Activated CD8-positive, alpha-beta memory T cell treated with anti-CD3 and anti-CD28 coated beads, Interleukin-2, amount 50 U/mL, for 4 hours (primary cell): ENCODE results near the gene SOCS3.
A peak's percentile ranks its signal among the peaks of the same experiment; 100 is the strongest.
"Not testable (repeated sequence)": the region's sequence is repeated elsewhere in the genome, so short reads cannot be mapped to it uniquely, and the experiment has no call there.

Source experiments
- DNase-seq: peaks from one replicate; pipeline ENCODE4 v3.0.0-alpha.2; 2020

The SOCS3 gene

DNA sequence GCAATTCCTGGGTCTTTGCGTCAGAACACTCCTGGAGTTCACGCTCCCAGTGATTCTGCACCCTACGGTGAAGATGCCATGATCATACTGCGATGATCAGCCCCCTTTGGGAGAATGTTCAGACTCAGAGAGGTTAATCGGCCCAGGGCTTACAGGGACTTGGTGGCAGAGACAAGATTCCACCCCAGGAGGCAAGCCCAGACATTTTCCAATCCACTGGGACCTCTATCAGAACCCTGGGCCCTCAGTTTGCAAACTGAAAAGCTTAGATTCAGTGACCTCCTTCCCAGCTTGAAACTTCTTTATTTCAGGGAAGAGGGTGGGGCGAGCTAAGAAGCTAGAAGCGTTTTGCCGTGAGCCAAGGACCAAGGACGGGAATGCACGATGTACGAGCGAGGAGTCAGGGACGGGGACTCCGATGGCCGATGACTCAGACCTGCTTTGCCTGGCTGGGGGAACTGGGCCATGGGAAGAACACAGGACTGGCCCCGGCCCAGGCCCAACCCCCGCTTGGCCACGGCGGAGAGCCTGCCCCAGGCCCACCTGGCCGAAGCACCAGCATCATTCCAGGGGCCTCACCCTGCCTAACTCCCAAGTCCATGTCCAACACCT is 34.7 kb downstream of the SOCS3 start:
- no peak for DNase-seq

DNA sequence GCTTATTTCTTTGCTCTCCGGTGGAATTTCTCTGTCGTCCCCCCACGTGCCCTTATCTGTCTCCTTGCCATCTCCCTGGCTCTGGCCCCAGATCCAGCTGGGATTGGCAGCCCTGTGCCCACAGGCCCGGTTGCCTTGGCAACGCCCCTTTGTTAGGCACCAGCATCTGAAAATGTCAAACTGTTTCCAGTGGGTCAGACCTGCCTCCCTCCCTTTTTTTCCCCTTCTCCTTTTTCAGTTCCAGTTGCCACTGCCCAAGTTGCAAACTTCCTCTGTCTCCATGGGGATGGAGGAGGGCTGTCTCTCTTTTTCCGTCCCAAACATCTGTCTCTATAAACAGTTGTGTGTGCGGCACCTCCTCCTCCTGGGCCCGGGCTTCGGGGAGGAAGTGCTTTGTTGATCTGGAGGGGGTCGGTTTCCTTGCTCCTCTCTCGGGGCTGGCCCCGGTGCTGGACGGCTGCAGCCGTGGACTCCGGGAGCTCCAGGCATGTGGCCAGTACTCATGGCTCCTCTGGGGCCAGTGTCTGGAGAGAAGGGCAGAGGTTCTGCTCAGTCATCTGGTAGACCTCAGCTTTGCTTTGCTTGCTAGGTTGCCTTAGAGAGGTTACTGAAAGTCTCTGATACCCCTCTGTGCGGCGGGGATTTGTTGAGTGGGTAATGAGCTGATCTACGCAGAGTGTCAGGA is 35.3 kb downstream of the SOCS3 start:
- DNase-seq: no peak

GRCh38 chr17:78323826-78324390 is 36.0 kb downstream of the SOCS3 start:
- DNase-seq: no peak

GRCh38 chr17:78322858-78323455 is 36.9 kb downstream of the SOCS3 start:
- DNase-seq: no peak

- DNase-seq: no peak
Observed at GRCh38 chr17:78322327-78322857, 37.5 kb downstream of the SOCS3 start.

- no peak for DNase-seq
Observed at GRCh38 chr17:78318843-78319242, 41.0 kb downstream of the SOCS3 start.

- DNase-seq: no peak
Observed at GRCh38 chr17:78318407-78318806, 41.5 kb downstream of the SOCS3 start.

DNA sequence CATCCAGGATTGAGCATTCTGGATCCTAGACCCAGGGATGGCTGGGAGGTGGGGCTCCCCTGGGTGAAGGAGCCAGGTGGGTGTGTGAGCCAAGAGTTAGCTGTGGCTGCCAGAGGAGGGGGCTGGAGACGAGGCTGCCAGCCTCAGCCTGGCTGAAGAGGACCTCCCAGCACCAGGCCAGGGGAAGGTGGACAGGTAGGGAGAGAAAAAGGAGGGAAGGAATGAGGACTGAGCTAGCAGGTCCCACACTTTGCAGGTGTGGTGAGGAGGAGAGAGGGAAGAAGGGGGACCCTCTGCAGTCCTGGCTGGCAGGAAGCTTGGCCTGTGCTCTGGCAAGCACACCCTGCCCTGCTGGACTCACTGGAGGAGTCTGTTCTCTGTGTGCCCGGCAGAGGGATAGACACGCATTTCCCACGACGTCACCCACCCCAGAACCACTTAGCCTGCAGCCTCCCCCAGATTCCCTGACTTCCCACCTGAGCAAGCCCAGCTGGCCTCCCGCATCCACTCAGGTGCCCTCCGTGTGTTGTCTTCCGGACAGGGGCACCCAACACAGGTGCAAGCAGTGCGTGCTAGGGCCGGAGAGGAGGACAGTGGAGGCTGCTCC is 42.0 kb downstream of the SOCS3 start:
- DNase-seq: no peak

DNA sequence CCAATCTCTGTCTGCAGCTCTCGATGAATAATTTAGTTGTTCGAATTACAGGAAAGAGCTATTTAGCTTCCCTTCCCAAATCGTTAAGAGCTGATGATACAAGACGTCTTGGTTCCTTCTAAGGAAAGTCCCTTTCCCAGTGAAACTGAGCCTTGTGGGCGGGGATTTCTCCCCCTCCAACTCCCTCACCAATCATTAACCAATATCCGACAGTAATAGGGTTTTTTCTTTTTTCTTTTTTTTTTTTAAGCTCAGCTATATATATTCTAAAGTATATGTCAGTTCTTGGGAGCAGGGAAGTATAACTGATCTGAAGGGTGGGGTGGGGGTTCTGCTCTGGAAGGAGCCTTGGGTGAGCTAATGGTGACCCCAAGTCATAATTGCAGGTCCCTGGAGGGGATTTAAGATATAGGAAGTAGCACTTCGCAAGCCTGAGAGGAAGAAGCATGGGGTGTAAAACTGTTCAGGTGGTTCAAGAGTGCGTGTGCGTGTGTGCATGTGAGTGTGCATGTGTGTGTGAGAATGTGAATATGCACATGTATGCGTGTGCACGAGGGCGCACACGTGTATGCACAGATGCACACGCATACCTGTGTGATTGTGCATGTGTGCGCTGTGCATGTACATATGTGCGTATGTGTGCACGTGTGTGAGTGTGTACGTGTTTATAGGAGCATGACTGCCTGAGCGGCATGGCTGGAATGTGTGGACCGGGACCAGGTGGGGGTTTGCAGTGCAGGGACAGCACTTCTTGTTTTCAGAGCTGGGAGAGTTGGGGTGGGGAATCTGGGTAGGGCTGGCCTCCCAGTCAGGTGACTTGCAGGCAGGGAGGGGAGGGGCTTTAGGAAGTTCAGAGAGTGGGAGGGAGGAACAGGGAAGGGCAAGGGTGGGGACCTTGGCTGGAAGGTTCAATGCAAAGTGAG is 42.7 kb downstream of the SOCS3 start:
- DNase-seq: no peak

DNA sequence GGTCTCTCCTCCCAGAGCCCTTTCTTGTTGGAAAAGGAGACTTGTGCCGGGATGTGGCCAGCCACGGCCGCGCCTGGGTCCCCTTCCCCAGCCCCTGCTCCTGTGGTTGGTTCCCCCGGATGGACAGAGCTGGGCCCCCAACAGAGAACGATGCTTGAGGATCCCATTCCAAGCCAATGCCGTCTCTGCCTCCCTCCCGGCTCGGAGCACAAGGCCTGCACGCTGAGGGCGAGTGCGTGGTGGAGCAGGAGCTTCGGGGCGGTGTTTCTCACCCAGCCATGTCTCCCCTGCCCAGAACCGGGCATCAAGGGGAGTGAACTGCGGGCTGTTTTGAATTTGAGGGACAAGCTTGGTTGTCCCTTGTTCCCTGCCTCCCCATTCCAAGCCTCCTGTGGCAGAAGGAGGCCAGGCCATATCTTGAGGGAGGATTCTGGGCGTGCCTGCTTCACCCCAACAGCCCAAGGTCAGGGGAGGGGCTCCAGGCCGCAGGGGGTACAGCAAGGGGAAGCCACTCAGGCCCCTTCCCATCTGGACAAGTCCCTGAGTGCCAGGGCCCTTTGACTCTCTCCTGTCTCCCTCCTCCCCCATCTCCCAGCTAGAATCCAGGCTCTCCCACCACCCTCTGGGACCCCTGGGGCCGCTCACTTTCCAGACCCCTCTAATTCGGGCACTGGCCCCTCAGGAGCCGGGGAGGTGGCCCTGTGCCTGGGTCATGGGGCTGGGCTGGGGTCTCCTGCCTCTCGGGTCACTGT is 43.6 kb downstream of the SOCS3 start:
- no peak for DNase-seq

- DNase-seq: peak; percentile 71
Observed at GRCh38 chr17:78315355-78316114, 44.3 kb downstream of the SOCS3 start.

DNA sequence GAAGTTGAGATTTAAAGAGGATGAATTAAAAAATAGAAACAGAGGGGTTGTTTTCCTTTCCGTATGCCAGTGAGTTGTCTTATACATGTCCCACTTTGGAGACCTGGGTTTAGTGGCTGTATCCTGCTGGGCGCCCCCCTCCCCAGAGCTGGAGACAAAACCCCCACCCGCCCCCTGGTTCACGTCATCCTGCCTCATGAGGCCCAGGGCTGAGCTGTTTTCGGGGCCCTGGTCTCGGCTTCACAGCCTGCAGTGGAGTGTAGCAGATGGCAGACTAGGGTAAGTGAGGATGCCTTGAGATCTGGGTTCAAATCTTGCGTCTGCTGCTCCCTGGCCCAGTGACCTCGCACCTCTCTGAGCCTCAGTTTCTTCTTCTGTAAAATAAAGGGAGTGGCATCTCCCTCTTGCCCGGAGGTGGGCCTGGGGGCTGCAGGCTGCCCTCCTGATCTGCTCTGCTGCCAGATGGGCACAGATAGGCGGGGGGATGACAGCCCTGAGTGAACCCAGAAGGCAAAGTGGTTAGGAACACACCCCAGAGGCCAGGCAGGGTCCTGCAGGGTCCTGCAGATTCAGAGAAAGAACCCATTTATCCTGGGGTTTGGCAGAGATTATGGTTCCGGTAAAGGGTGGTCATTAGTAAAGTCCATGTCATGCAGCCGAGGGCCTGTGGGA is 45.1 kb downstream of the SOCS3 start:
- no peak for DNase-seq

DNA sequence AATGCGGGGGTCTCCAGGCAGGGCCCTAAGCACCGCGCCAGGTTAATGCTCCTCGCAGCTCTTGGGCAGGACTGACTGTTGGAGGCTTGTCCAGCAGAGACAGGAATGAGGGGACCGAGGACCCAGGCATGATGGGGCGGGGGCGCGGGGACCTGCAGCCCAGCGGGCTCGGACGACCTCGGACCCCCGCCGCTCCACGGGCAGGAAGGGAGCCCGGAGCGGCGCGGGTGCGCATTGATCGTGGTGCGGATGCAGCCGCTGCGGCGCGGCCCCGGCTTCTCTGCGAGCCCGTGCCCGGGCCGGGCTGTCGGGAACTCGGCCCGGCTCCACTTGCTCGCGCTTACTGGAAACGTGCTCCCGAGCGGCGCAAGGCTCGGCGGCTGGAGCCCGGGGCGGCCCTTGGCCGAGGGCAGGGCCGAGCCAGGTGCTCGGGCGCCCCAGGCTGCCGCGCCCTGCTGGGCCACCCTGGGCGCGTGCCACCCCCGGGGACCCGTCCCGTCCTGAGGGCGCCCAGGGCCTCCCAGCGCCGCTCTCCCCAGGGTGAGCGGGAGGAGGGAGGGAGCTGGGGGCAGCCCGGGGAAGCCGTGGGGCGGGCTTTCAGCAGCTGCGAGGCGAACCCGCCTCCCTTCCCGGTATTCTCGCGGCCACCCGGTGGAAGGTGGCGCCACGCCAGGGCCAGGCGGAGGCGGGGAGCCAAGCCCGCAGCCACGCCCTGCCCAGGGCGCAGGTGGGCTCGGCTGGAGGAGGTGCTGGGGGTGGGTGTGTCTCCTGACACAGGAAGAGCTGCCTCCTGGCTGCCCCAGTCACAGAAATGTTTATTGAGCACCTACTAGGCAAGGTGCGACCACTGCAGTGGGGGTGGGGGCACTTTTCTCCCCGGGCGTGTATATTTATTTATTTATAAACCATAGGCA is 45.9 kb downstream of the SOCS3 start:
- DNase-seq: peak; percentile 59

DNA sequence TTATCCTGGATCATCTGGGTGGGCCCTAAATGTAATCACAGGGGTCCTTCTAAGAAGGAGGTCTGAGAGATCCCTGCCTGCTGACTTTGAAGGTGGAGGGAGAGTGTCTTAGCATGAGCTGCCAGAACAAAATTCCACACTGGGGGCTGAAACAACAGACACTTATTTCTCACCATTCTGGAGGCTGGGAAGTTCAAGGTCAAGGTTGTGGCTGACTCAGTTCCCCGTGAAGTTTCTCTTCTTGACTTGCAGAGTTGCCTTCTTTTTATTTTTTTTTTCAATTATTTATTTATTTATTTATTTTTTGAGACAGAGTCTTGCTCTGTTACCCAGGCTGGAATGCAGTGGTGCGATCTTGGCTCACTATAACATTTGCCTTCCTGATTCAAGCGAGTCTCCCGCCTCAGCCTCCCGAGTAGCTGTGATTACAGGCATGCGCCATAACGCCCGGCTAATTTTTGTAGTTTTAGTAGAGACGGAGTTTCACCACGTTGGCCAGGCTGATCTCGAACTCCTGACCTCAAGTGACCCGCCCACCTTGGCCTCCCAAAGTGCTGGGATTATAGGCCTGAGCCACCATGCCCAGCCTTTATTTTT is 50.1 kb downstream of the SOCS3 start:
- DNase-seq: not testable (repeated sequence)

DNA sequence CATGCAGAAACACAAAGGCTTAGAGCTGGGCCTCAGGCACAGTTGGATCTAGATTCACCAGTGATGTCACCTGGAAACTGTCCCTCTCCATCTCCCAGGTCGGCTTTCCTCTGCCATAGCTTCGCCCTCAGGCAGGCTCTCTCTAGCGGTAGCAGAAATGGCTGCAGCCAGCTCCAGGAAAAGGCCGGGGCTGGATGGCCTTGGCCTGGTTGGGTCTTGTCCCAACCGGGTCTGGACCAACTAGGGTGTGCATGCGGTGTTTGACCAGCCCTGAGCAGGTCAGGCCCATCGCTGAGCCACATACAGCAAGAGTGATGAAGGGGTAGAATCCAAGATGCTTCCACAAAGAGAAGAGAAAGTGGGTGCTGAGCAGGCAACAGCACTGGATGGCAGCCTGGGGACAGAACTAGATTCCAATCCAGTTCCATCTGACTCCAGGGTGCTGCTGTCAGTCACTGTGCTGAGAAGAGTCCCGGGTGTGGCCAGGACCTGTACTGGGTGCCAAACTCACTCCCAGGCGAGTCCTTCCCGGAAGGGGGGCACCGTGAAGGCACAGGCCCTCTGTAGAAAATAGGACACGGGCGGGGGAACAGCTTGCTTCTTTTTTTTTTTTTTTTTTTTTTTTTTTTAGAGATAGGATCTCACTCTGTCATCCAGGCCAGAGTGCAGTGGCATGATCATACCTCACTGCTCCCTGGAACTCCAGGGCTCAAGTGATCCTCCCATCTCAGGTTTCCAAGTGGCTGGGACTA is 51.8 kb downstream of the SOCS3 start:
- DNase-seq: no peak

DNA sequence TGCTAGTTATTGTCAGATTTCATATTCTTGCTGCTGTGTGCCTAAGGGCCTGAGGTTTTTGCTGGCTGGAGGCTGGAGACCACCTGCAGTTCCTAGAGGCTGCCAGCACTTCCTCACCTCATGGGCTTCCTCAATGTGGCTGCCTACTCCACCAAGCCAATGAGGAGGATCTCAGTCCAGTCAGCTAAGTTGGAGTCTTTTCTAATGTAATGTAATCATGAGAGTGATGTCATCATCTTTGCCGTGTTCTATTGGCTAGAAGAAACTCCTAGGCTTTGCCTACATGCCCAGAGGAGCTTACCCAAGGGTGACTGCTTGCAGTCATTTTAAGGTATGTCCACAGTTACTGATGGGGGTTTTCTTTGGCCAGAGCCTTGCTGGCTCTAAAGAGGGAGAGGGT is 53.0 kb downstream of the SOCS3 start:
- no peak for DNase-seq
